Endothelial cell of umbilical vein (primary cell): ENCODE results near the gene RNF135. TPM values are rescaled to one million over a fixed set of nuclear protein-coding genes. Genes with fewer than 3 reads are reported as not detected.

Experiments used
- BruUV-seq: library from RNA; stranded (reverse); fragments of 400-500 nt; replicated peaks from 2 replicates; lab custom pipeline; 2021; lab: Mats Ljungman, UMichigan
- CTCF ChIA-PET: fragments of 300-600, 350-600 bp; sonication (Branson Sonifier 250); formaldehyde crosslinking; loops from one replicate; lab custom pipeline; 2021; ENCODE audit warnings: antibody characterized with exemption, inconsistent platforms; lab: Charles Lee
- POLR2A ChIA-PET: fragments of 300-600, 350-600 bp; sonication (Branson Sonifier 250); formaldehyde crosslinking; loops from one replicate; lab custom pipeline; 2021; ENCODE audit warnings: antibody characterized with exemption, inconsistent platforms; lab: Charles Lee
- DNase-seq: peaks from one replicate; pipeline ENCODE4 v3.0.0-alpha.2; 2011; ENCODE audit warnings: low read depth, low spot score
- FAIRE-seq: peaks from 2 replicates; lab custom pipeline; 2011; peaks lifted over from hg19 to GRCh38; lab: Jason Lieb, UNC
- H2AFZ ChIP-seq: 2 replicates; pipeline ENCODE4 v1.6.0; 2012; ENCODE audit warnings: low read depth, low read length, control low read depth, inconsistent platforms
- H3K27ac ChIP-seq: 2 replicates; pipeline ENCODE4 v1.5.1; 2011; ENCODE audit warnings: low read depth, mild to moderate bottlenecking, control low read depth, low read length, moderate library complexity; ENCODE audit not compliant: insufficient read depth
- H3K27me3 ChIP-seq, 2 experiments: 2 replicates each; pipeline versions ENCODE4 v1.6.0 to v1.6.1; 2011; ENCODE audit warnings: low read length in 2 of 2, mixed read lengths in 1 of 2; ENCODE audit not compliant: control insufficient read depth in 2 of 2, insufficient read depth in 2 of 2
- H3K36me3 ChIP-seq, 2 experiments: 2 replicates in 1 of 2; 3 replicates in 1 of 2; pipeline ENCODE4 v1.5.1; 2011; ENCODE audit warnings: low read length in 2 of 2, mild to moderate bottlenecking in 1 of 2, moderate library complexity in 1 of 2; ENCODE audit not compliant: control insufficient read depth in 2 of 2, insufficient read depth in 2 of 2; ENCODE audit errors: extremely low read depth in 1 of 2
- H3K4me1 ChIP-seq: 3 replicates; pipeline ENCODE4 v1.5.1; 2011; ENCODE audit warnings: mild to moderate bottlenecking, low read length; ENCODE audit not compliant: control insufficient read depth, insufficient read depth; ENCODE audit errors: extremely low read depth
- H3K4me2 ChIP-seq: 2 replicates; pipeline ENCODE4 v1.6.1; 2011; ENCODE audit warnings: low read length, control low read depth, mixed read lengths; ENCODE audit not compliant: insufficient read depth
- H3K4me3 ChIP-seq, 3 experiments: fragments of 200-600 bp in 1 of 3; sonication (generic), shearing (Covaris generic) in 1 of 3; replicated peaks in 1 of 3; 2 replicates each; pipeline ENCODE4 v1.5.1; 2011 to 2016; ENCODE audit warnings: control low read depth in 3 of 3, low read length in 3 of 3, mild to moderate bottlenecking in 2 of 3, inconsistent platforms in 1 of 3, low read depth in 1 of 3, moderate library complexity in 1 of 3; ENCODE audit not compliant: insufficient read depth in 1 of 3
- H3K79me2 ChIP-seq: 2 replicates; pipeline ENCODE4 v1.6.0; 2012; ENCODE audit warnings: low read length, inconsistent platforms; ENCODE audit not compliant: control insufficient read depth, insufficient read depth
- H3K9ac ChIP-seq: replicated peaks from 2 replicates; pipeline ENCODE3; 2011; ENCODE audit warnings: low read length, control low read depth; ENCODE audit not compliant: insufficient read depth; ENCODE audit errors: extremely low read depth
- H3K9me1 ChIP-seq: replicated peaks from 3 replicates; pipeline ENCODE4 v1.6.0; 2011; ENCODE audit warnings: mild to moderate bottlenecking, low read length; ENCODE audit not compliant: control insufficient read depth, insufficient read depth; ENCODE audit errors: extremely low read depth
- H3K9me3 ChIP-seq: replicated peaks from 2 replicates; pipeline ENCODE4 v1.5.1; 2012; ENCODE audit warnings: low read length, inconsistent platforms; ENCODE audit not compliant: control insufficient read depth, insufficient read depth
- H4K20me1 ChIP-seq: replicated peaks from 2 replicates; pipeline ENCODE3; 2011; ENCODE audit warnings: mild to moderate bottlenecking, low read length; ENCODE audit not compliant: control insufficient read depth, insufficient read depth; ENCODE audit errors: extremely low read depth
- CTCF ChIP-seq, 2 donors: IDR thresholded peaks; 1 replicate in 1 of 2; 2 replicates in 1 of 2; pipeline ENCODE4 v1.5.1; 2011; ENCODE audit warnings: low read length in 2 of 2, mild to moderate bottlenecking in 2 of 2, moderate library complexity in 2 of 2, control low read depth in 1 of 2, inconsistent platforms in 1 of 2, low read depth in 1 of 2; ENCODE audit not compliant: insufficient read depth in 1 of 2; ENCODE audit errors: extremely low read depth in 1 of 2
- EZH2 ChIP-seq: IDR thresholded peaks from 2 replicates; pipeline ENCODE4 v1.6.1; 2012; ENCODE audit warnings: borderline replicate concordance, low read depth, mild to moderate bottlenecking, moderate library complexity, low read length, inconsistent platforms; ENCODE audit not compliant: severe bottlenecking
- FOS ChIP-seq: IDR thresholded peaks from 2 replicates; pipeline ENCODE4 v1.6.1; 2011; ENCODE audit warnings: mild to moderate bottlenecking, low read length, moderate library complexity, borderline replicate concordance; ENCODE audit not compliant: insufficient read depth
- GATA2 ChIP-seq: IDR thresholded peaks from 2 replicates; pipeline ENCODE4 v1.7.0; 2011; ENCODE audit warnings: low read depth, mild to moderate bottlenecking, moderate library complexity, mixed read lengths, low read length; ENCODE audit not compliant: insufficient read length, insufficient read depth
- JUN ChIP-seq: IDR thresholded peaks from 2 replicates; pipeline ENCODE4 v1.6.1; 2011; ENCODE audit warnings: borderline replicate concordance, low read depth; ENCODE audit not compliant: insufficient read length, insufficient read depth
- MAX ChIP-seq: IDR thresholded peaks from 2 replicates; pipeline ENCODE4 v1.6.1; 2011; ENCODE audit not compliant: insufficient read depth, insufficient read length
- MYC ChIP-seq: IDR thresholded peaks from one replicate; pipeline ENCODE4 v1.6.1; 2011; ENCODE audit warnings: mild to moderate bottlenecking, low read depth, low read length
- POLR2A ChIP-seq: IDR thresholded peaks from 2 replicates; pipeline ENCODE4 v1.6.1; 2012; ENCODE audit warnings: low read depth, mild to moderate bottlenecking, control low read depth, low read length
- POLR2AphosphoS5 ChIP-seq: IDR thresholded peaks from 2 replicates; pipeline ENCODE4 v1.6.1; 2012; ENCODE audit warnings: low read depth, mild to moderate bottlenecking, control low read depth, low read length, moderate library complexity; ENCODE audit not compliant: insufficient read depth
- dilution Hi-C: fragments of 300-500 bp; cut with MboI; formaldehyde crosslinking; loops from one replicate; pipeline ENCODE4 v1.15.0; 2019; ENCODE audit warnings: low sequenced_read_pairs; ENCODE audit not compliant: extremely low pct_ligation_motif_present
- intact Hi-C: fragments of 100-400 bp; cut with micrococcal nuclease; formaldehyde crosslinking; loops from one replicate; pipeline ENCODE4 v1.10.0; 2022
- polyA plus RNA-seq, 4 experiments: library from polyadenylated mRNA; depleted of rRNA in 3 of 4; stranded (reverse) in 3 of 4; unstranded in 1 of 4; fragments of >200 nt; gene quantifications; 2 replicates each; pipeline versions ENCODE4 v1.2.1 to v1.2.3, GENCODE V29; 2011 to 2012; ENCODE audit warnings: missing spikeins in 1 of 4
- total RNA-seq: library from RNA; stranded (reverse); gene quantifications from 2 replicates; pipeline ENCODE4 v1.2.3, GENCODE V29; 2021

RNF135 gene
- total and polyA plus RNA-seq, 2 donors (not counting 3 experiments of a cell fraction or from before 2014, with no cell fraction given): 11.6 to 12.0 TPM

- Histone ChIP-seq H3K9me1 (no peaks in the 10 kb centered on the region), H4K20me1 (no peaks in the 10 kb centered on the region), H2AFZ (no peak overlapping the region), H3K9ac (no peak overlapping the region), H3K4me1 (no peaks in the 10 kb centered on the region), H3K4me2 (no peak overlapping the region), H3K27me3 (no peaks in the 10 kb centered on the region), H3K36me3 (no peaks in the 10 kb centered on the region), H3K9me3 (no peaks in the 10 kb centered on the region), H3K4me3 (no peak overlapping the region), H3K27ac (no peak overlapping the region), H3K79me2 (no peaks in the 10 kb centered on the region)
- POLR2A ChIA-PET: no interaction called here
- no TSS peak for BruUV-seq
- FAIRE-seq (no peak), DNase-seq (no peak)
- intact Hi-C loops (no loop called here), dilution Hi-C loops (no loop called here)
- CTCF ChIA-PET: no interaction called here
- TF ChIP-seq GATA2 (no peak), MAX (no peak), FOS (no peak), CTCF (IDR thresholded peaks at IDR 0.05; ENCODE audit: extremely low read depth in 1 of 2, insufficient read depth in 1 of 2, low read depth in 1 of 2, low read length in 2 of 2) (no peak), JUN (no peak), POLR2A (no peak), MYC (no peak), EZH2 (no peak), POLR2AphosphoS5 (no peak)
Observed at GRCh38 chr17:30947796-30948195, 23.0 kb upstream of the RNF135 start.
